Stimulated activated CD4-positive, alpha-beta T cell treated with anti-CD3 and anti-CD28 coated beads, Interleukin-12 subunit alpha, Interleukin-12 subunit beta, amount 100 ng/mL, for 4 hours (primary cell): ENCODE measurements around the gene HUWE1.

Experiments used
- DNase-seq: peaks from one replicate; pipeline ENCODE4 v3.0.0-alpha.2; 2020

Gene HUWE1

DNA sequence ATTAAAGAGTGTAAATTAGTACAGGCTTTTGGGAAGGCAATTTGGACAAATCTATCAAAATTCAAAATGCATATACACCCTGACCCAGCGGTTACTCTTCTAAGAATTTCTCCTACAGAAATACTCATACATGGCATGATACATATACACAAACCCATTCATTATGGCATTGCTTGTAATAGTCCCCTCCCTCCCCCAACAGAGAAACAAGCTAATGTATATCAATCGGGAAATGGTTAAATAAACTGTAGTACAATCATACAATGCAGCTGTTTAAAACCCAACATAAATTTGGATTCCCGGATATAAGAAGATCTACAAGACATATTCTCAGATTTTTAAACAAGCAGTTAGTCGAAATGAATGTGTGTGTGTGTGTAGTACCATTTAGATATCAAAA is 808 bp downstream of the HUWE1 start:
- DNase-seq, result no peak

DNA sequence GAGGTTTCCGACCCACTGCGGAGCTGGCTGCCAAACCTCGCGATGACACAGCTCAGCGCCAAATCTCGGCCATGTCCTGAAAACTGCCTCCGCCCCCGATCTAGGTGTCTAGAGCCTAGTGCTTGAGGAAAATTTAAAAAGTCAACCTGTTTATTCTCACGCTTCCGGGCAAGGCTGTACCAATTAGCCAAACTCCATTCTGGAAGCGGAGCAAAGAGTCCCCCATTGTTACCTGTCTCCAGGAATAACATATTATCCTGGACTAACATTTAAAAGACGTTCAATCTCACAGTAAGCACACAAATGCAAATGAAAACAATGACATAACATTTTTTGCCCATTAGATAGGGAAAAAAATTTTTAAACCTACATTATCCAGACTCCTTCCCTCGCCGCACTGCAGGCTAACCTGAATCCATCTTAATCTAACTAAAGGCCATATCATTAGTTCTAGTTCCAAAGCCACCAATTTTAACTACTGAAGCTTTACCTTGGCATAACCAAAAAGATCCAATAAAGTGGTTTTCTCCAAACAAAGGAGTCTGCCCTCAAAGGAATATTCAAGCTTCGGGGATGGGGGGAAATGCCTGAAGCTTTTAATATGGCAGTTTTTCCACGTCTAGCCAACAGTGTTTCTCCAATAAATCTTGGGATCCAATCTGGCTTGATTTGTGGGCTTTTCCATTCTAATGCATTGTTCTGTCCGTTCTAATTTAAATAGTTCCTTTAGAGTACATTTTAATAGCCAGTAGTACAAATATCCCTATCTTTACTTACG is 1.9 kb downstream of the HUWE1 start:
- DNase-seq, result no peak

DNA sequence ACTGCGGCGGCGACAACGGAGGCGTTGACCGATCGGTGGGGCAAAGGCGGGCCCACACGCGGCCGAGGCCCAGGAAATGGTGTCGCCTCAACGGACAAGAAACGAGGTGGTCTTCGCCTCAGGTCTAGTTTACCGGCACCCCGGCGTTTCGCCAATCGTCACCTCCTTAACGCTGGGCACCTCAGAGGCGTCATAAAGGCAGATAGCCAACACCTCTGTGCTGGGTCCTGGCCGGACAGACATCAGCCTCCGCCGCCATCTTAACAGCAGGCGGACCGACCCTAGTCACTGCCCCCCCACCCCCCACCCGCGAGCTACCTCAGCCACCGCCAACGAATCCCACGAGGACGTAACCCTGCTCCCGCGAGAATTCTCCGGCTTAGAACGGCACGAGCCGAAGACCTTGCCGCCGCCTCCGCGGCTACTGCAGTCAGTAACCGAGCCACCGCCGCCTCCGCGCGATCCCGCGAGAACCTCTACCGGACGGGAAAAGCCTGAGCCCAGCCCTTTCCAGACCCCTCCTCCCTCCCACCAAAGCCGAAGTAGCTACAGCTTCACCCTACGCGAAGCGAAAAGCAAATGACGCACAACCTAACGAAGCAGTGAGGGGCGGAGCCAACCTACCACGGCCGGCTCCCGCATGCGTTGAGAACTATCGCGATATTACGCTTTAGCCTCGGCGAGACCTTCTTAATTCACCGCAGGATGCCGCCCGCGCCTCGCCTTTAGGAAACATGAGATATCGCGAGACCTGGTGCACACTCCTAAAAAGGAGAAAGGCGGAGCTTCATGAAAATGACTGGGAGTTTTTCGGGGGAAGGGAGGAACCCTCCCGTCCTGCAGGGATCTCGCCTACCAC is 2.7 kb downstream of the HUWE1 start:
- DNase-seq, result peak; percentile 79

DNA sequence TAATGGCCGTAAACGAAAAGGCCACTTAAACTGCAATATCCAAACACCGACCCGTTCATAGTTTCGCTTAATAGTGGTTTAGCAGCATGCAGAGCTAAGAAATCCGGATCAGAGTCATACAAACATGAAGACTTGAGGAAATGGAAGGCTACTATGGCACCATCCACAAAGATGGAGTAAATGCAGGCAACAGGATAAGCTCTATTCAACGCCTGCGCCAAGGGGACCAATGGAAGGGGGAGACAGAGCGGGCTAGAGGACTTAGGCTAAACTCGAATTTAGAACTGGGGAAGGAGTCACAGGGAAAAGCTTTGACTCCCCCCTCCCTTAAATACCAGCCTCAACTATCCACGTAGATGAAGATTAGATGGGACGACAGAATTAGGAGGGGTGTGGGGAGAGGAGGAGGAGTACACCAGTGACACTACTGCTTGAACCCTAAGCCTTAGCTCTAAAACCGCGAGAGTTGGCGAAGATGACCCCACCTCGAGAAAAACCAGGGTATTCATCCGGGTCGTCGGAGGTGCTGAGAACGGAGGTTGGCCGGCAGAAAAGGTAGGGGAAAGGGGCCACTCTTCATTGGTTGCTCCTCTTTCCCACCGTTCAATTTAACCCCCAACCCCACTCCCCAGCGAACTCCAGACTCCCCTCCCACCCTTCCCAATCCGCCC is 3.5 kb downstream of the HUWE1 start:
- peak; percentile 23 for DNase-seq

DNA sequence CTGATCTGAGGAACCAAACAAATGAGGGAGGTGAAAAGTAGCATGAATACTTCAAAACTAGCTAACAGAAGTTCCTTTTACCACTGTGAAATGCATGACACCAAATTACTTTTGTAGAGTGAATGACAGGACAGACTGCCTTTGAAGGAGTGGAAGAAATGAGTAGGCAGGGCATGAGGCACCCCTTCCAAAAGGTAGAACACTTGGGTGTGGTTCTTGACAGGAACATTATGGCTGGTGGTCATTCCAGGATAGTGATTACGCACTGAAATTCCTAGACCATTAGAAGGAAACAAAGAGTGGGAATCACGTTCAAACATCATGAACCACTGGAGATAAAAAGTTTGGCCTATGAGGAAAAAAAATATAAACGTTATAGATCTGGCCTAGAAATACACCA is 4.9 kb downstream of the HUWE1 start:
- DNase-seq, result no peak

DNA sequence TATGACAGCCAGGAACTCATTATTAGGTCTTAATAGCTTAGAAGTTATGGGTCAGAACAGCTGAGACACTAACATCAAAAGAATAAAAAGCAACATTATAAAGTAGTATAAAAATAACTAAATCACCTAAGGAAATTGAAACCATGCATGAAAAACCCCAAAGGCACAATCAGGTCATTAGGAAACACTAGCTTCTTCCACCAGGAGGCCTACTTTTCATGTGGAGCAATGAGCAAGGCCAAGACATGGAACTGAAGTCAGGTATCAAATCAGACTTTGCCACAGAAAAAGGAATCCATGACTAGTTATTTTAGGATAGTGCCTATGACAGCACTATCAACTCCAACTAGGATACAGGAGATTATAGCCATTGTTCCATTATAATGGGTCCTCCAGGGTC is 7.9 kb downstream of the HUWE1 start:
- no peak for DNase-seq

DNA sequence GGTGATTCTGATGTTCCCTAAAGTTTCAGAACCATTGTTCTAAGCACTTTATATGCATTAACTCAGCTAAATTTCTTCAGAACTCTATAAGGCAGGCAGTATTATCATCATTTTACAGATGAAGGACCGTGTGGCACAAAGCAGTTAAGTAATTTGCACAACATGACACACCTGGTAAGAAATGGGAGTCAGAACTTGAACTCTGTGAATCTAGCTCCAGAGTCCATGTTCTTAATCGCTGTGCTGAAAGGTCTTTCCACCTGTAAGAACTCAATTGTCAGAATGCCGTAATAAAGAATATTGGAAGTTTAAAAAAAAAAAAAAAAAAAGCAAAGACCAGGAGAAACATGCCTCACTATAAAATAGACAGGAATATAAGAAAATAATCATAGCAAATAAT is 9.2 kb downstream of the HUWE1 start:
- no peak for DNase-seq

DNA sequence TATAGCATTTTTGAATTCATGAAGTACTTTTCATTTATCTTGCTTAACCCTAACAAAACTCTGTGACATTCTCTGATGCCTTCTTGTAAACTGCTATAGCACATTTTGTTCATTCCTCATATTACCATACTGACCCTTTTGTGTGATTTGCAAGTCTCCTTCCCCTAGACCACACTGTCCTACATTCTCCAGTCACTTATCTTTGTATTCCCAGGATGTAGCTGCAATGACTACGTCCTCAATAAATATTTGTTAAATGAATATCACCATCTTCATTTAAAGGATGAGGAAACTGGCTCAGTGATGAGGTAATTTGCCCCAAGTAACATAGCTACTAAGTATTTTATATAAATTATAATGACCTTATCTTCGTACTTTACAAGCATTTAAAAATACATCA is 11.9 kb downstream of the HUWE1 start:
- no peak for DNase-seq

DNA sequence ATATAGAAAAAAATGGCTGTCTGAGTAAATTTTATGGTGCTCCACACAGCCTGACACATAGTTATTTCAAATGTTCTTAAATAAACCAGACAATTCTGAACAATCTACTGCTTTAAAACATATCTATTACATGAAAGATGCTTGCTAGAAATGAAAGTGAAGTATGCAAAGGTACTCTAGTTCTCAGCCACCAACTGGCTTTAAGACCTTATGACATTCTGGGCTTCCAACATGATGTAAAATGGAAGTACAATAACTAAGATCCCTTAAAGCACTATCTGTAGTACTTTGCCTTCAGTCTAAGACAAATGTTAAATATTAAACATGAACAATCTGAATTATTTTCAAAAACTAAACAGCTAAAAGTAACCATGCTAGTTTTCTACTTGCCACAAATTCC is 17.3 kb downstream of the HUWE1 start:
- no peak for DNase-seq

DNA sequence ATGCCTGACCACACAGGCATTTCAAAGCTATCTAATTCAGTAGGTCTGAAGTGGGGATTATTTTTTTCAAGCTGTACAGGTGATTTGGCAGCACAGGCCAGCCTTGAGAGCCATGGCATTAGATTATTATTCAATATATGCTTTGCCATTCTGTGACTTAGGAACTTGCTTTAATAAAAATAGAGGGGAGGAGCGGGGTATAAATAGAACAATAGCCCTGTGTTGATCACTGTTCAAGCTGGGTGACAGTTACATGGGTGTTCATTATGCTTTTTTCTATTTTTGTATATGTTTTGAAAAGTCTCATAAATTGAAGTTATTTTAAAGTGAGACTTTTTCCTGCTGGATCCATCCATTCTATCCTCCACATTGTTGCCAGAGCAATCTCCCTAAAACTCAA is 20.3 kb downstream of the HUWE1 start:
- DNase-seq, result no peak

DNA sequence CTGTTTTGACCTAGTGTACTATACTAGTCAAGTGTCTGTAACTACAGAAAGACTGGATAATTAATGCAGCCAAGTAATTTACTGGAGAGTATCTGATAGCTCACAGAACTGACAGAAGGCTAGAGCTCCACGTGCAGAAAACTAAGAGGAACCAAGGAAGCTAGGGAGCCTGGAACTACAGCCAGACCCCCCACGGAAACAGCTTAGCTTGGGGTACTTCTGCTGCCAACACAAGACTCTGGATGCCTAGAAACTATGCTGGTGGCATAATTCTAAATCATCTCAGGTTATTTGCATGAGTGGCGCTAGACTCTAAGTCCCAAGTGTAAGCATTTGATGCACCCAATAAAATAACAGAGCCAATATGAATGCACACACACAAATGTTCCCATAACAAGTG is 26.5 kb downstream of the HUWE1 start:
- no peak for DNase-seq

DNA sequence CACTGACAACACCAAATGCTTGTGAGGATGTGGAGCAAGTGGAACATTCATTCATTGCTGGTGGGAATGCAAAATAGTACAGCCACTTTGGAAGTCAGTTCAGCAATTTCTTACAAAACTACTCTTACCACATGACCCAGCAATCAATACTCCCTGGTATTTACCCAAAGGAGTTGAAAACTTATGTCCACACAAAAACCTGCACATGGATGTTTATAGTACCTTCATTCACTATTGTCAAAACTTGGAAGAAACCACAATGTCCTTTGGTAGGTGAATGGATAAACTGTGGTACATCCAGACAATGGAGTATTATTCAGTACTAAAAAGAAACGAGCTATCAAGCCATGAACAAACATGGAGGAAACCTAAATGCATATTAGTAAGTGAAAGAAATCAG is 27.5 kb downstream of the HUWE1 start:
- DNase-seq, result no peak

DNA sequence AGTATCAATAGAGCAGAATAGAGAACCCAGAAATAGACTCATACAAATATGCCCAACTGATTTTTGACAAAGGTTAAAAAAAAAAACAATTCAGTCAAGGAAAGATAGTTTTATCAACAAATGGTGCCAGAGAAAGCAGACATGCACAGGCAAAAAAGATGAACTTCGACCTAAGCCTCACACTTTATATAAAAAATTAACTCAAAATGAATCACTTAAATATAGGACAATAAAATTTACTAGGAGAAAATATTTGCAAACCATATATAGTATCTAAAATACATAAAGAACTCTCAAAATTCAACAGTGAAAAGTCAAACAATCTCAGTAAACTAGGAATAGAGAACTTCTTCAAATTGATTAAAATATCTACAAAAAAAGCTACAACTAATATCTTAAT is 29.7 kb downstream of the HUWE1 start:
- DNase-seq, result no peak

DNA sequence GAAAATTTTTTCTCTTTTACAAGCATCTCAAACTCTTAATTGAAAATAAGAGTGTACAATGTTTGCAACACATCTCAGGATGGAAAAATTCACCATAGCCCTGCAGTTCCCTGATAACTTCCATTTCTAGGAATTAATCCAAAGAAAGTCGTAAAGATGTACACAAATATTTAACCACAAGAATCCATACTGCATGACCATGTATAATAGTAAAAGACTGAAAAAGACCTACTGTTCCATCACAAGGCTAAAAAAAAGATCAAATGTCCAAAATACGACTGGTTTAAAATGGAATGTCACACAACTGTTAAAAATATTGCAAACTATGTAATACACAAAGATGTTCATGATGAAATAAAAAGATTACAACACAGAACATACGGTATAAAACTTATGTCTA is 32.1 kb downstream of the HUWE1 start:
- DNase-seq, result no peak

DNA sequence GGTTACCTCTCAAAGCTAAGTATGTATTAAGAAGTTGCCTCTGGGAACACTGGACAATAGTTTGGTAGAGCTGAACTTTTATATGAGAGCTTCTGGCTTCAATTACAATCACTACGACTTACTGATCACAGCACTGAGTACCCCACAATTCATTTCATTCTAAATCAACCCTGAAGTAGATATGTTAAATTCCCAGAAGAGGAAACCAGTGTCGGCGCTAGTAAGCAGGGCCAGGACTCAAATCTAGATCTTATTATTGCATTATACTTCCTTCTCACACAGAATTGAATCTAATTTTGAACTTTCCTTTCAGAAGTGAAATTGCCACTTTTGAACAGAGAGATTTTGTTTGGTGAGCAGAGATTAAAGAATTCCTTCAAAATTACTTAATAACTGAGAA is 41.8 kb downstream of the HUWE1 start:
- no peak for DNase-seq

DNA sequence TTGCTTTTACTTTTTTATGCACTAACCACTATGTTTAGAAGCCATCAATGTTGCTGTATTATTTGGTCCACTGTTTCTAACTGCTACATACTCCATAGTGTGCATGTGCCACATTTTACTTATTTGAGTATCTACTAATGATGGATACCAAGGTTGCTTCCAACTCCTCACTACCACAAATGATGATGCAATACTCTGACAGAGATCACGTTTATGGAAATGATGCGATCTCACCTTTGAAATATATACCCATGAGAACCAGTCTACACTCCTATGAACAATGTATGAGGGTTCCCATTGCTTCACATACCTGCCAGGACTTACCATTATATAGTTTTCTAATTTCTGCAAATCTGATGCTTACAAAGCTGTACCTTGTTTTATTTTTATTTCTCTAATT is 44.2 kb downstream of the HUWE1 start:
- DNase-seq, result no peak

DNA sequence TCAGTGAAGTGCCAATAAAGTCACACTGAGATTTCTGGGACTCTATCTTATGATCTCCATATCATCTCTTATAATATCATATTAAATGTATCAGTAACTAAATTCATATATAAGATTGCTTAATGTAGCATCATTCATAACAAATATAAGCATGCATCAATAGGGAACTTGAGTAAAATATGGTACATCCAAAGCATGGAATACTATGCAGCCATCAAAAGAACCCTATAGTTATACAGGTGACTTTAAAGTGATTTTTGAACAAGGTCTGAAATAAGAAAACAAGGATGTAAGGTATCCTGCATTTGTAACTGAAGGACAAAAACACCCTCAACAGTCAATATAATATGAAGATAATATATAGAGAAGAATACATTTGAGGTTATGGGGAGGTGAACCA is 47.3 kb downstream of the HUWE1 start:
- no peak for DNase-seq

DNA sequence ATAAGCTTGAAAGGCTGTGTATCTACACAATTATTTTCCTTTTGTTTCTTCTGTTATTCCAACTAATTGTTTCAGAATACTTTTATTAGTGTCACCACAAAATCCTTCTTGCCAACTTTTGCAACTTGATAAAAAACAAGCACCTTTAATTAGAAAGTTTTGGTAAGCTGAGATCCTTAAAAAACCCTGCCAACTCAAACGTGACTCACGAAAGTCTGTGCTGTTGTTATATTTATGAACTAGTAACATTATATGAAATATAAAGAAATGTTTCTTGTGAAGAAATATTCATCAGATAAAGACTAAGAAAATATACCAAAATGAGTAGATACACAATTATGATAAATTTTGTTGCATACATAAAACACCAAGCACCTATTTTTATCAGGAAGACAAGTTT is 49.0 kb downstream of the HUWE1 start:
- DNase-seq, result no peak

DNA sequence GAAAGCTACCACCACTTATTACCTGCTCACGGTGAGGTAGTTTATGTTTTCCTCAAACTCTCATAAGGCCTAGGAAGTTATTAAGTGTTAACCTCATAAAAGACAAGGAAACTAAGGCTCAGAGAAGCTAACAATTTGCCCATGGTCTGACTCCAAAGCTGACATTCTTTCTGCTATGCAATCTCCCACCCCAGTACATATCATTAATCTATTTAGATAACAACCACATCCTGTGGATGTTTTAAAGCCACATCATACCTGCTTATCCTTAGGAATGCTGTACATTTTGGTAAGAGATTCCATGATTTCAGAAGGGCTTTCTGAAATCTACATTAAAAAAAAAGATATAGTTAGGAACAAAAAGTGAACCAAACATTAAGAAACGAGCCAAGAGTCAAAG is 55.4 kb downstream of the HUWE1 start:
- DNase-seq, result no peak

DNA sequence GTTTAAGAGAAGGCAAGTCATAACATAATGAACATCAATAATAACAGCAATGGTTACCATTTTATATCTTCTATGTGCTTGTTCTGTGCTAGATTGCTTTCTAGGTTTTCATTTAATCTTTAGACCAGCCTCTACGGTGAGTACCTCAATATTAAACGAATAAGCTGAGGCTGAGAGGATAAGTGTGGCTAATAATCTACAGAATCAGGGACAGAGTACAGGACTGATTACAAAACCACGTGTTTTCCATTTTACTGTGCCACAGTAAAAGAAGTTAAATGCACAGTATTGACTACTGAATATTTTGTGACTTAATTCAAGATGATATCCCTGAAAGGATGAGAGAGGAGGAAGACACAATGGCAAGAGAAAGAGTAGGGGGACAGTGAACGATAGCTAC is 56.3 kb downstream of the HUWE1 start:
- DNase-seq, result no peak

DNA sequence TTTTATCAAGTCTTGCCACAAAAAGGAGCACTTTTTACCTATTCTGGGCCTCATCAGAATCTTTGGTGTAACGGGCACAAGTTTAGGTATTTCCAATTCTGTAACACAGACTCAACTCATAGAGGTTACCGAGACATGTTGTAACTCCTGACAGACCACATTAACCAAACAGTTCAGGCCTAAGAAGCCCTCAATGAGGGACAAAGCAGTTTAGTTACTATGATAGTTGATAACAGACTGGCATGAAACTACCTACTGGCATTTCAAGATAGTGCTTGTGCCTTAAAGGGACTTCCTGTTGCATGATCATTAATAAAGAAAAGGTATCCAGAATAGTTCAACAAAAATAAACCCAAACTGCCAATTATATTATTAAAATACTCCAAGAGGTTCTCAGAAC is 64.1 kb downstream of the HUWE1 start:
- DNase-seq, result no peak

DNA sequence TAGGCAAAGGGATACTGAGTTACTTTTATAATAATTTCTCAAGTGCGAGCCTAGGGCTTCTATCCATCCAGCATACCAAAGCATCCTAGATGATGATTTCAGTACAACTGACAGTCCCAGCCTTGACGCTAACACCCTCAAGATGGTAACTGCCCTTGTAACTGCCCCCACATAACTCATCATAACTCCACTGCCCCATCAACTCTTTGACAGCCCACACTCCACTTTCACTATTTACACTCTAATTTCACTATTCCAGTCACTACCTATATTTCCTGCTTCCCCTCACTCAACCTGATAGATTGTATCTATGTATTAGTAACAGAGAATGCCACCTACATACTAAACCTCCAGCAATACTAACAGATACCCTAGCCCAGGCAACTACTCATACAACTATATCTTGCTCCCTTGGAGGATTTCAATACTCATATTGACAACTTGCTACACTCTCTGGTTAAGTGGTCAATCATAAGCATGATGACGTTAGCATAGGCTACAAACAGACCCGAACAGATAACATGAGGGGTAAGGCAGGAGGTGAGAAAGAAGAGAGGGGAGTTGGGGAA is 65.0 kb downstream of the HUWE1 start:
- no peak for DNase-seq

DNA sequence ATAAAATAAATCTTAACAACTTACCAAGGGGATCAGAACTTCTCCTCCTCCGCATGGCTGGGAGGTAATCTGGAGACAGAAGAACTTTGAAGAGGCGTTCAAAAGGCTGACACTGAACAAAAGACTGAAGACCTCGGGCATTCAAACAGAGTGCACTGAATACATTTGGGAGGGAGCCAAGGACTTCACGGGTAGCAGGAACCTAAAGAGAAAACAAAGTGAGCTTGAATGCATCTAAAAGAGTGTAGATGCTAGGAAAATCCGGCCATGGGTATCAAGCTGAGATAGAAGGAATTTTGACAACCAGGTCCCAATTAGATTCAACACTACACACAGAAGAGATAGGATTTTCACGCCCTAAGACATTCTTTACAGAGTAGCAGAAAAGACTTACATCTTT is 69.6 kb downstream of the HUWE1 start:
- DNase-seq, result no peak

DNA sequence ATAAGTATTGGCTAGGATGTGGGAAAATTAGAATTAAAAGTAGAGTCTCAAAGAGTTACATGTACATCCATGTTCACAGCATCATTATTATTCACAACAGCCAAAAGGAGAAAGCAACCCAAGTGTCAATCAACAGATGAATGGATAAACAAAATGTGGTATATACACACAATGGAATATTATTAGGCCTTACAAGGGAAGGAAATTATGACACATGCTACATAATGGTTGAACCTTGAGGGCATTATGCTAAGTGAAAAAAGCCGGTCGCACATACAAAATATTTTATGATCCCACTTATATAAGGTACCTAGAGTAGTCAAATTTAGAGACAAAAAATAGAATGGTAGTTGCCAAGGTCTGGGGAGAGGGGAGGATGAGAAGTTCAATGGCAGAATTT is 80.1 kb downstream of the HUWE1 start:
- no peak for DNase-seq
